NCI-H345 (cell line): ENCODE results near the gene P2RX2.

Experiments
- DNase-seq: peaks from one replicate; lab custom pipeline; 2025; lab: John Stamatoyannopoulos, UW

Gene P2RX2

GRCh38 chr12:132620113-132620898 lies 1.7 kb downstream of the P2RX2 start:
- DNase-seq, result no peak

DNA sequence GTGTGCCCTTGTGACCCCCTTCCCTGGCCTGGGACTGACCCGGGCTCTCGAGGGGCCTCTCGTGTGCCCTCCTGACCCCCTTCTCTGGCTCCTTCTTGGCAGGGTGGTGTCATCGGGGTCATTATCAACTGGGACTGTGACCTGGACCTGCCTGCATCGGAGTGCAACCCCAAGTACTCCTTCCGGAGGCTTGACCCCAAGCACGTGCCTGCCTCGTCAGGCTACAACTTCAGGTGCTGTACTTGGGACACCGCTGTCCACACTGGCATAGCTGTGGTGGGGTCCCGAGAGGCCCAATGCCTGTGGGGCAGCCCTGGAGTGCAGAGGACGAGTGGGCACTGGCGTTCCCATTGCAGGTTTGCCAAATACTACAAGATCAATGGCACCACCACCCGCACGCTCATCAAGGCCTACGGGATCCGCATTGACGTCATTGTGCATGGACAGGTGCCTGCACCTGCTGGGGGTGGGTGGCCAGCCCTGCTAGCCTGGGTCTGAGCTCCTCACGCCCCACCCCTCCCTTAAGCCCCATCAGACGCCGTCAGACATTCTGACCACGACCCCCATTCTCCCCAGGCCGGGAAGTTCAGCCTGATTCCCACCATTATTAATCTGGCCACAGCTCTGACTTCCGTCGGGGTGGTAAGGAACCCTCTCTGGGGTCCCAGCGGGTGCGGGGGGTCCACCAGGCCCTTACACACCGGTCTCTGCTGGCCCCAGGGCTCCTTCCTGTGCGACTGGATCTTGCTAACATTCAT lies 2.5 kb downstream of the P2RX2 start:
- no peak for DNase-seq

DNA sequence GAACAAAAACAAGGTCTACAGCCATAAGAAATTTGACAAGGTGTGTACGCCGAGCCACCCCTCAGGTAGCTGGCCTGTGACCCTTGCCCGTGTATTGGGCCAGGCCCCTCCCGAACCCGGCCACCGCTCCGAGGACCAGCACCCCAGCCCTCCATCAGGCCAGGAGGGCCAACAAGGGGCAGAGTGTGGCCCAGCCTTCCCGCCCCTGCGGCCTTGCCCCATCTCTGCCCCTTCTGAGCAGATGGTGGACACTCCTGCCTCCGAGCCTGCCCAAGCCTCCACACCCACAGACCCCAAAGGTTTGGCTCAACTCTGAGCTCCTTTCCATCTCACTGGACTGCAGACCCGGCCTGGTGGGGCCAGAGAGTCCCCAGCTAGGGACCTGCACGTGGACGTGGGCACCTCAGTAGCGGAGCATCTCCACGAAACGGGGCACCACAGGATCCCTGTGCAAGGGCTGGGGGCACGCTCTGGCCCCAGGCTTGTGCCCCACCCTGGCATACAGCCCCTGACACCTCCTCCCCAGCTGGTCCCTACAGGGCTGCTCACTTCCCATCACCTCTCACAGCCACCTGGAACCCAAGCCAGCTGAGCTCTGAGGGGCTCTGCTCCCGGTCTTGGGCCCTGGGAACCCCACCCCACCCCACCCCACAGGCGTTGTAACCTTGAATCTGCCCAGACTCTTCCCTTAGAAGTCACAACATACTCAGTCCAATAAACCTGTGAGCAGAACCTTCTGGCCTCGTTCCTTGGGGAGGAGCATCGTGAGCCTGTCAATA lies 3.3 kb downstream of the P2RX2 start:
- no peak for DNase-seq

GRCh38 chr12:132622437-132623071 lies 4.0 kb downstream of the P2RX2 start:
- DNase-seq, result no peak

GRCh38 chr12:132623072-132623869 lies 4.7 kb downstream of the P2RX2 start:
- peak; percentile 13 for DNase-seq

DNA sequence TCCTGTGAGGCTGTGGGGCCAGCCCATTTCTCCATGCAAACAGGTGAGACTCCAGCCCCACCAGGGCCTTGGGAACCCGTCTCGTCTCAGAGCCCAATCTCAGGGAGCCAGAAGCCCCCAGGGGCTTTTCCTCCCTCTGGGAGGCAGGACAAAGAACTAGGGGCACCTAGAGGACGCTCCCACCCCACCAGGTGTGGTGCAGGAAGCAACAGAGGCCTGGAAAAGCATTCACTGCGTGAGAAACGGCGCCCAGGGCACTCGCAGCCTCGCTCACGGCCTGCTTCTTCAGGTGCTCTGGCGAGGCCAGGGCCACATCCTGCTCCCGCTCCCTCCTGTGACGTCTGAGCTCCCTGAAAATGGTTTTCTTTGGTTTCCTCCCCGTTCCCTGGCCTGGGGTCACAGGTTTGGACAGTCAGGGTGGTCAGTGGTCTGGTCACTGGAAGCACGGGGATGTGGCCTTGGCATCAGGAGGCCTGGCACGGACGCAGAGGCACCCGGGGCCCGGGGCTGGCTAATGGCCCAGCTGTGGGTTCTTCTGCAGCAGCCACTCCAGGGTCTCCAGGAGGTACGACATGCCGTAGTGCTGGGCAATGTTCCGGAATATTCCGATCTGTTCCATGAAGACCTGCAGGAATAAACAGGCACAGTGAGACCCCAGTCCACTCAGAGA lies 5.7 kb downstream of the P2RX2 start:
- no peak for DNase-seq

DNA sequence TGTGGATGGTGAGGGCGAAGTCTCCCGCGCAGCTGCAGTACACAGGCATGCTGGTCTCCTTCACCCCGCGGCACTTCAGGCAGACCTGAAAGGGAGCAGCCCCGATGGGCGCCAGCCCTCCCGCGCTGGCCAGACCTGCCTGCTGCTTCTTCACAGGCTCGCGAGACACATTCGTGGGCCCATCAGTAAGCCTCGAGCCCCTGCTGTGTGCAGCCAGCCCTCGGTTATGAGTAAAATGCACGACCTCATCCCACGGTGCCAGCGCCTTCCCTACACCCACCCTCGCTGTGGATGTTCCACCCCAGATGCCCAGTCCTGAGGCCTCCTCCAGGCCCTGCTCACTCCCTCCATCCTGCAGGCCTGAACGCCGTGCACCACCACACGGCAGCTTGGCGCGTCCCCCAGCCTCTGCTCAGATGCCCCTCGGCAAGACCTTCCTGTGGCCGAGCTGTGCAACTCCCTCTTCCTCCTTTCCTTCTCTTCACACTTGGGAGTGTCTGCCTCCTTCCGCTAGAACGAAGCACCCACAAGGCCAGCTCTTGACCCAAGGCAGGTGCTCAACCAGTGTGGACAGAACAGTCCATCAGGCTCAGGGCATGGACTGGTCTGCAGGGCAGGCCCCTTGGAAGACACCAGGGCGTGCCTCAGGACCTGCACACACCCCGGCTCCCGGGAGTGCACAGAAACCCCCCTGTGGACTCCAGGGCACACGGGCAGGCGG lies 6.5 kb downstream of the P2RX2 start:
- DNase-seq, result no peak

GRCh38 chr12:132625731-132626430 lies 7.3 kb downstream of the P2RX2 start:
- no peak for DNase-seq

DNA sequence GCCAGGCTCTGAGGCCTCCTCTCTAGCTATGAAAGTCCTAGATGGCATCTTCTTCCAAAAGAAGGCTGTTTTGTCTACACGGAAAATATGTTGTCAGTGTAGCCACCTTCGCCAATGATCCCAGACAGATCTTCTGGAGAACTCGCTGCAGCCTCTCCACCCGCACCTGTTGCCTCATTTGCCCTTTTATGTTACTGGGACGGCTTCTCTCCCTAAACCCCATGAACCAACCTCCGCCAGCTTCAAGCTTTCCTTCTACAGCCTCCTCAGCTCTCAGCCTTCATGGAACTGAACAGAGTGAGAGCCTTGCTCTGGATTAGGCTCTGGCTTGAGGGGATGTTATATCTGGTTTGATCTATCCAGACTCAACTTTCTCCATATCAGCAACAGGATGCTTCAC lies 10.8 kb downstream of the P2RX2 start:
- DNase-seq, result no peak

DNA sequence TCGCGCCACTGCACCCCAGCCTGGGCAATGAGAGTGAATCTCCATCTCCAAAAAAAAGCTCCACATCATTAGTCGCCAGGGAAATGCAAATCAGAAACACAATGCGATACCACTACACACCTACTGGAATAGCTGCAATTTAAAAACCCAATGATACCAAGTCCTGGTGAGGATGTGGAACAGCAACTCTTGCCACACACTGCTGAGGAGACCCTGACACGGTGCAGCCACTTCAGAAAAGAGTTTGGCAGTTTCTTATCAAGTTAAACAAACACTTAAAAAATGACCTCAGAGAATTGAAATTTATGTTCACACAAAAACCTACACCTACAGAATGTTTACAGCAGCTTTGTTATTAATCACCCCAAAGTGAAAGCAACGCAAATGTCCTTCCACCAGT lies 12.1 kb downstream of the P2RX2 start:
- no peak for DNase-seq

DNA sequence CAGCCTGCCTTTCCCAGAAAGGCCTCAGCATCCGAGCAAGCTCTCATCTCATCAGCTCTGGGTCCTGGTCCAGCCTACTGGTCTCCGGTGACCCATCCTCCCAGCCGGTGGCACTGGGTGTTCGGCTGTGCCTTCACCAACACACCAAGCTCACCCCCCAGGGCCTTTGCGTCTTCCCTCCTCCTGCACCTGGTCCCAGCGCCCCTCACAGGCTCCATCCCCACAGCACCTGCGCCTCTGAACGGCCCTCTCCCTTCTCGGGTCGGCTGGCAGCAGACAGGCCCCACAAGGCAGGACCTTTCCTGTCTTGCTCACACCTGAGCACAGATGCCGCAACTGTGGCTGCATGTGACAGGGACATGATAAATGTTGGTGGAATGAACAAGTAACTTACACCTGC lies 13.1 kb downstream of the P2RX2 start:
- no peak for DNase-seq

- DNase-seq, result no peak
Observed at GRCh38 chr12:132632521-132633228, 14.1 kb downstream of the P2RX2 start.

DNA sequence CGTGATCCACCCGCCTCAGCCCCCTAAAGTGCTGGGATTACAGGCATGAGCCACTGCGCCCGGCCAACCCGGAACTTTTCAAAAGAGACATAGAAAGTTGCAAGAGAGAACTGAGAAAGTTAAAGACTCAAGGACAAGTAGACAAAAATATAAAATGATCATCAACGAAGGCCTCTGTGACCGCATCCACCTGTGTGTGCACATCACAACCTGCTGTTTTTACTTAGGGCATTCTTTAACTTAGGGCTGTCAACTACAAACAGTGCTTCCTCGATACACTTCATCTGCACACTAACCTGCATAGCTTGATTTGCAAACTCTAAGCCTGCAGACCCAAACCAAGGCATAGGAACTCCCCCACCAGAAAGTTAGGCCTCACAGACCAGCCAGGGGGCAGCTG lies 14.8 kb downstream of the P2RX2 start:
- DNase-seq, result no peak

DNA sequence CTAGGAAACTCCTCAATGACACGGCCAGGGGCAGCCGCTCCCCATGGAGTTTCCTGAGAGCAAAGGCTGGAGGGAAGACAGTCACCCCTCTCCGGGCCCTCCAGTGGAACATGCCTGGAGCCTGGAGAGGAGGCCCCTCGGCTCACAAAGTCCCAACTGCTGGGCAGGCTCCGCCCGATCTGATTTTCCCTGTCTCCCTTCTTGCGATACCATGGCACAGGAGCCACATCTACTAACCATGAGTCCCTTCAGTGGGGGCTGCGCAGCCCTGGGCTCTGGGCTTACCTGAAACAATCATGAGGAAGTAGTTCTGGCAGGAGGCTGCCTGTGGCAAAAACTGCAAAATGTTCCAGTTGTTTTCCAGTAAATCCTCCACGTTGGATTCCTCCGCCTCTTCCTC lies 15.3 kb downstream of the P2RX2 start:
- DNase-seq, result no peak

GRCh38 chr12:132634411-132634990 lies 15.9 kb downstream of the P2RX2 start:
- no peak for DNase-seq

GRCh38 chr12:132635076-132635955 lies 16.7 kb downstream of the P2RX2 start:
- DNase-seq, result no peak

GRCh38 chr12:132637811-132638210 lies 19.2 kb downstream of the P2RX2 start:
- no peak for DNase-seq
